SK-N-SH (cell line): Measurements from ENCODE around the gene TSHR. TPM values are rescaled to one million over a fixed set of nuclear protein-coding genes. Genes with fewer than 3 reads are reported as not detected.

Source experiments
- CTCF ChIA-PET: fragments of 300-600, 350-600 bp; formaldehyde crosslinking; extraction: SDS; loops from one replicate; lab custom pipeline; 2021; lab: Yijun Ruan, JAX
- POLR2A ChIA-PET: fragments of 350-600 bp; sonication (Branson Sonifier 250); formaldehyde crosslinking; extraction: SDS; loops from one replicate; lab custom pipeline; 2020; ENCODE audit warnings: antibody characterized with exemption, inconsistent platforms; lab: Yijun Ruan, JAX
- DNase-seq: peaks from one replicate; pipeline ENCODE4 v3.0.0; 2012
- H2AFZ ChIP-seq: fragments of 200-600 bp; sonication (generic); 2 replicates; pipeline ENCODE4 v1.8.1; 2016; ENCODE audit warnings: antibody characterized with exemption, mild to moderate bottlenecking, low read depth
- H3F3A ChIP-seq: fragments of 200-600 bp; sonication (generic); replicated peaks from 2 replicates; pipeline ENCODE3; 2016; ENCODE audit warnings: antibody characterized with exemption, mild to moderate bottlenecking; ENCODE audit not compliant: insufficient read depth
- H3K27ac ChIP-seq, 2 experiments: fragments of 200-500 bp in 1 of 2; fragments of 200-600 bp in 1 of 2; sonication (Bioruptor generic) in 1 of 2; sonication (generic), shearing (Covaris generic) in 1 of 2; 2 replicates each; pipeline versions ENCODE4 v1.5.1 to v1.6.1; 2014 to 2016; ENCODE audit warnings: low read depth in 2 of 2, inconsistent platforms in 1 of 2, low read length in 1 of 2, mild to moderate bottlenecking in 1 of 2, mixed read lengths in 1 of 2
- H3K27me3 ChIP-seq: fragments of 200-600 bp; sonication (generic), shearing (Covaris generic); 2 replicates; pipeline ENCODE4 v1.6.1; 2016; ENCODE audit warnings: mixed run types; ENCODE audit not compliant: insufficient read depth
- H3K36me3 ChIP-seq, 2 experiments: fragments of 200-500 bp in 1 of 2; fragments of 200-600 bp in 1 of 2; sonication (Bioruptor generic) in 1 of 2; sonication (generic) in 1 of 2; replicated peaks in 1 of 2; 2 replicates each; pipeline versions ENCODE3 to v1.5.1; 2014 to 2016; ENCODE audit warnings: low read length in 1 of 2, mild to moderate bottlenecking in 1 of 2; ENCODE audit not compliant: insufficient read depth in 2 of 2, control insufficient read depth in 1 of 2
- H3K4me1 ChIP-seq, 2 experiments: fragments of 200-500 bp in 1 of 2; fragments of 200-600 bp in 1 of 2; sonication (Bioruptor generic) in 1 of 2; sonication (generic), shearing (Covaris generic) in 1 of 2; 2 replicates each; pipeline versions ENCODE4 v1.5.1 to v1.6.1; 2014 to 2016; ENCODE audit warnings: low read depth in 1 of 2, low read length in 1 of 2, mixed run types in 1 of 2; ENCODE audit not compliant: insufficient read depth in 2 of 2, control insufficient read depth in 1 of 2
- H3K4me2 ChIP-seq: fragments of 200-600 bp; sonication (generic), shearing (Covaris generic); 2 replicates; pipeline ENCODE4 v1.6.1; 2017; ENCODE audit warnings: mixed run types
- H3K4me3 ChIP-seq, 2 experiments: fragments of 200-500 bp in 1 of 2; fragments of 200-600 bp in 1 of 2; sonication (Bioruptor generic) in 1 of 2; sonication (generic), shearing (Covaris generic) in 1 of 2; 2 replicates each; pipeline versions ENCODE4 v1.5.1 to v1.8.1; 2014 to 2016; ENCODE audit warnings: low read depth in 2 of 2, inconsistent platforms in 1 of 2, low read length in 1 of 2, mild to moderate bottlenecking in 1 of 2, mixed read lengths in 1 of 2, moderate library complexity in 1 of 2
- H3K79me2 ChIP-seq: fragments of 200-600 bp; sonication (generic); 2 replicates; pipeline ENCODE4 v1.8.1; 2017; ENCODE audit warnings: mild to moderate bottlenecking; ENCODE audit not compliant: insufficient read depth
- H3K9ac ChIP-seq: fragments of 200-600 bp; sonication (generic); 2 replicates; pipeline ENCODE4 v1.6.1; 2017; ENCODE audit warnings: mixed run types
- H3K9me2 ChIP-seq: fragments of 200-600 bp; sonication (generic); 2 replicates; pipeline ENCODE4 v1.6.1; 2017; ENCODE audit warnings: mixed run types
- H3K9me3 ChIP-seq: fragments of 200-600 bp; sonication (generic); 2 replicates; pipeline ENCODE4 v1.6.1; 2017; ENCODE audit warnings: mixed run types, mild to moderate bottlenecking, moderate library complexity
- H4K20me1 ChIP-seq: fragments of 200-600 bp; sonication (generic); 2 replicates; pipeline ENCODE4 v1.6.1; 2017; ENCODE audit warnings: mild to moderate bottlenecking, mixed run types; ENCODE audit not compliant: insufficient read depth
- CHD2 ChIP-seq: fragments of 150-350 bp; IDR thresholded peaks from 2 replicates; pipeline ENCODE4 v1.6.1; 2018; ENCODE audit warnings: low read length; ENCODE audit not compliant: partially characterized antibody
- FOSL2 ChIP-seq: IDR thresholded peaks from 2 replicates; pipeline ENCODE4 v1.4.0; 2012; ENCODE audit warnings: low read depth, mild to moderate bottlenecking, moderate library complexity, borderline replicate concordance
- FOXJ3 ChIP-seq: sonication (generic); formaldehyde crosslinking; IDR thresholded peaks from 2 replicates; pipeline ENCODE4 v1.5.1; 2020; ENCODE audit warnings: mild to moderate bottlenecking, missing genetic modification reagents
- JUND ChIP-seq: IDR thresholded peaks from 2 replicates; pipeline ENCODE4 v1.4.0; 2012
- MAX ChIP-seq: IDR thresholded peaks from 2 replicates; pipeline ENCODE4 v1.4.0; 2012; ENCODE audit warnings: low read depth
- MXI1 ChIP-seq: IDR thresholded peaks from 2 replicates; pipeline ENCODE4 v1.6.1; 2012; ENCODE audit warnings: mild to moderate bottlenecking, low read depth, low read length, improper control_type of control experiment
- NFIC ChIP-seq: IDR thresholded peaks from 2 replicates; pipeline ENCODE4 v1.4.0; 2012; ENCODE audit warnings: borderline replicate concordance
- NRF1 ChIP-seq: IDR thresholded peaks from 2 replicates; pipeline ENCODE4 v1.6.1; 2012; ENCODE audit warnings: low read depth, mild to moderate bottlenecking, low read length
- PBX3 ChIP-seq: IDR thresholded peaks from 2 replicates; pipeline ENCODE4; 2012
- POLR2AphosphoS5 ChIP-seq: IDR thresholded peaks from 2 replicates; pipeline ENCODE4 v1.6.1; 2012; ENCODE audit warnings: low read depth, low read length
- SIN3A ChIP-seq: IDR thresholded peaks from 2 replicates; pipeline ENCODE4 v1.6.1; 2012; ENCODE audit warnings: low read depth, mild to moderate bottlenecking, low read length, moderate library complexity, borderline replicate concordance
- TCF12 ChIP-seq: IDR thresholded peaks from 2 replicates; pipeline ENCODE4 v1.4.0; 2012
- USF2 ChIP-seq: fragments of 150-350 bp; IDR thresholded peaks from 2 replicates; pipeline ENCODE4 v1.6.1; 2017; ENCODE audit warnings: antibody characterized with exemption, low read length, low read depth, borderline replicate concordance
- whole genome bisulfite sequencing: methylation state at CpG from one replicate; pipeline ENCODE4 v1.1.6; 2017; ENCODE audit warnings: low lambda C conversion rate; 5-methylcytosine and 5-hydroxymethylcytosine counted together
- polyA plus RNA-seq, 3 experiments: library from polyadenylated mRNA; depleted of rRNA; stranded (reverse); fragments of >200 nt; gene quantifications; 2 replicates each; pipeline ENCODE4 v1.2.3, GENCODE V29; 2012
- TF ChIP-seq, protein P1 (sequence below): fragments of 200-600 bp; sonication (generic); IDR thresholded peaks from 2 replicates; pipeline ENCODE4 v1.6.1; 2017; ENCODE audit warnings: antibody characterized with exemption, mild to moderate bottlenecking, moderate library complexity

The TSHR gene
- polyA plus RNA-seq, 1 of the 3 experiments (the other 2 are of a cell fraction) = not detected

GRCh38 chr14:81062816-81063215, 107.4 kb downstream of the TSHR start (continued):
- no peak for TF ChIP-seq FOXJ3 (CRISPR knock-in tag)
- no peak for TF ChIP-seq NFIC

GRCh38 chr14:81066672-81067071, 111.3 kb downstream of the TSHR start:
- CTCF ChIA-PET = interaction anchor here (1.0 kb wide), 1 partner anchor 263 kb away, joined by 3 read pairs; no protein-coding TSS in a partner anchor
- Histone ChIP-seq H3K9me3 (no peaks in the 10 kb centered on the region), H3K4me3 (no peak overlapping the region), H3K27me3 (no peaks in the 10 kb centered on the region), H3K79me2 (no peaks in the 10 kb centered on the region), H3K27ac (no peak overlapping the region), H4K20me1 (no peaks in the 10 kb centered on the region), H3K9ac (no peak overlapping the region), H3K9me2 (no peaks in the 10 kb centered on the region), H3K36me3 (no peaks in the 10 kb centered on the region), H3F3A (no peaks in the 10 kb centered on the region), H3K4me1 (no peaks in the 10 kb centered on the region), H3K4me2 (no peak overlapping the region), H2AFZ (no peak overlapping the region)
- POLR2A ChIA-PET = no interaction called here
- no peak for TF ChIP-seq POLR2AphosphoS5
- no peak for TF ChIP-seq TCF12
- TF ChIP-seq FOSL2 = no peak
- 0% methylated on average over 1 of the region's 1 CpG for WGBS
- no peak for DNase-seq

DNA sequence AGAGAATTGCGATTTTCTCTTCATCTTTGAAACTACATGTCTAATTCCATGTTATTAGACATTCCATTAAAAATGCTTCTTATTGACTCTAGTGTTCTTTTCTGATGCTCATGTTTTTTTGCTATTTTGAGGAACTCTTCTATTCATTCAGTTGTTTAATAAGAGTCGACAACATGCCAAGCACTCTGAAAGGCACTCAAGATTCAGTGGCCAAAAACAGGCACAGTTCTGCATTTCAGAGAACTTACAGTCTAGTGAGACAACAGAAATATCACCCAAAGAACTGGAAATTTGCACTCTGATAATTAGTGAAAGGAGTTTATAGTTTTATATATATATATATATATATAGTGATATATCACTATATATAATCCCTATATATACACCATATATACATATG, 111.7 kb downstream of the TSHR start:
- no peaks in the 10 kb centered on the region for H3F3A ChIP-seq
- no peak overlapping the region for H2AFZ ChIP-seq
- H3K27ac ChIP-seq = no peak overlapping the region
- H3K27me3 ChIP-seq = no peaks in the 10 kb centered on the region
- ChIA-PET POLR2A (no interaction called here), CTCF (interaction anchor here (1.0 kb wide), 1 partner anchor 263 kb away, joined by 3 read pairs; no protein-coding TSS in a partner anchor)
- H3K4me3 ChIP-seq = no peak overlapping the region
- H3K9me2 ChIP-seq = no peaks in the 10 kb centered on the region
- H3K9ac ChIP-seq = no peak overlapping the region
- no peak for DNase-seq
- no peak for TF ChIP-seq TCF12
- TF ChIP-seq, protein P1, sequence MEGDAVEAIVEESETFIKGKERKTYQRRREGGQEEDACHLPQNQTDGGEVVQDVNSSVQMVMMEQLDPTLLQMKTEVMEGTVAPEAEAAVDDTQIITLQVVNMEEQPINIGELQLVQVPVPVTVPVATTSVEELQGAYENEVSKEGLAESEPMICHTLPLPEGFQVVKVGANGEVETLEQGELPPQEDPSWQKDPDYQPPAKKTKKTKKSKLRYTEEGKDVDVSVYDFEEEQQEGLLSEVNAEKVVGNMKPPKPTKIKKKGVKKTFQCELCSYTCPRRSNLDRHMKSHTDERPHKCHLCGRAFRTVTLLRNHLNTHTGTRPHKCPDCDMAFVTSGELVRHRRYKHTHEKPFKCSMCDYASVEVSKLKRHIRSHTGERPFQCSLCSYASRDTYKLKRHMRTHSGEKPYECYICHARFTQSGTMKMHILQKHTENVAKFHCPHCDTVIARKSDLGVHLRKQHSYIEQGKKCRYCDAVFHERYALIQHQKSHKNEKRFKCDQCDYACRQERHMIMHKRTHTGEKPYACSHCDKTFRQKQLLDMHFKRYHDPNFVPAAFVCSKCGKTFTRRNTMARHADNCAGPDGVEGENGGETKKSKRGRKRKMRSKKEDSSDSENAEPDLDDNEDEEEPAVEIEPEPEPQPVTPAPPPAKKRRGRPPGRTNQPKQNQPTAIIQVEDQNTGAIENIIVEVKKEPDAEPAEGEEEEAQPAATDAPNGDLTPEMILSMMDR = no peak
- TF ChIP-seq PBX3 = no peak
- no peak for TF ChIP-seq MXI1
- no peak for TF ChIP-seq SIN3A
- TF ChIP-seq MAX = no peak
- no peak for TF ChIP-seq NRF1
- TF ChIP-seq CHD2 = no peak
- no peak for TF ChIP-seq FOSL2
- no peak for TF ChIP-seq JUND
- TF ChIP-seq USF2 = no peak
- H3K79me2 ChIP-seq = no peaks in the 10 kb centered on the region
- no peaks in the 10 kb centered on the region for H3K9me3 ChIP-seq
- no peaks in the 10 kb centered on the region for H3K4me1 ChIP-seq
- no peak overlapping the region for H3K4me2 ChIP-seq
- no peaks in the 10 kb centered on the region for H3K36me3 ChIP-seq
- 2% methylated on average over 2 of the region's 2 CpGs for WGBS
- H4K20me1 ChIP-seq = no peaks in the 10 kb centered on the region
